GM12872 (cell line): Measurements from ENCODE around the gene PBRM1.

Experiments used
- TF ChIP-seq, protein P1 (sequence below): IDR thresholded peaks from 3 replicates; pipeline ENCODE4 v1.5.1; 2011; ENCODE audit warnings: low read depth, mild to moderate bottlenecking, low read length, moderate library complexity; ENCODE audit not compliant: insufficient read depth

The PBRM1 gene

GRCh38 chr3:52620580-52620979 lies 65.1 kb downstream of the PBRM1 start:
- TF ChIP-seq, protein P1, sequence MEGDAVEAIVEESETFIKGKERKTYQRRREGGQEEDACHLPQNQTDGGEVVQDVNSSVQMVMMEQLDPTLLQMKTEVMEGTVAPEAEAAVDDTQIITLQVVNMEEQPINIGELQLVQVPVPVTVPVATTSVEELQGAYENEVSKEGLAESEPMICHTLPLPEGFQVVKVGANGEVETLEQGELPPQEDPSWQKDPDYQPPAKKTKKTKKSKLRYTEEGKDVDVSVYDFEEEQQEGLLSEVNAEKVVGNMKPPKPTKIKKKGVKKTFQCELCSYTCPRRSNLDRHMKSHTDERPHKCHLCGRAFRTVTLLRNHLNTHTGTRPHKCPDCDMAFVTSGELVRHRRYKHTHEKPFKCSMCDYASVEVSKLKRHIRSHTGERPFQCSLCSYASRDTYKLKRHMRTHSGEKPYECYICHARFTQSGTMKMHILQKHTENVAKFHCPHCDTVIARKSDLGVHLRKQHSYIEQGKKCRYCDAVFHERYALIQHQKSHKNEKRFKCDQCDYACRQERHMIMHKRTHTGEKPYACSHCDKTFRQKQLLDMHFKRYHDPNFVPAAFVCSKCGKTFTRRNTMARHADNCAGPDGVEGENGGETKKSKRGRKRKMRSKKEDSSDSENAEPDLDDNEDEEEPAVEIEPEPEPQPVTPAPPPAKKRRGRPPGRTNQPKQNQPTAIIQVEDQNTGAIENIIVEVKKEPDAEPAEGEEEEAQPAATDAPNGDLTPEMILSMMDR, result no peak

DNA sequence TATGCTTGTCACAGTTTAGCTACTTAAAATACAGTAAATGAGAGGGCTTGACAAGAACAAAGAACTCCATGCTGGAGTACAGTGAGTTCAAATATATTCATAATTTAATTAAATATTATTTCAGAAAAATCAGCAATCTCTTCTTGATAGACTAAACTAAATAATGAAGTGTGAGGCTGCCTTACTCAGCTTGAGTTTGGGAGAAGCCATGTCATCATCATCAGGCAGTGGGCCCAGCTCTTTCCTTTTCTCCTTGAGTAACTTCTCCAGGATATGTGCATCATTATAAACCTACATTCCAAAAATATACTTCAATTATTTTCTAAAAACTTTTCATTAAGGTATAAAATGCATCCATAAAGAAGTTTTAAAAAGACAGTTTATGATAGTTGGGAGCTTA lies 70.5 kb downstream of the PBRM1 start:
- TF ChIP-seq, protein P1, result no peak

DNA sequence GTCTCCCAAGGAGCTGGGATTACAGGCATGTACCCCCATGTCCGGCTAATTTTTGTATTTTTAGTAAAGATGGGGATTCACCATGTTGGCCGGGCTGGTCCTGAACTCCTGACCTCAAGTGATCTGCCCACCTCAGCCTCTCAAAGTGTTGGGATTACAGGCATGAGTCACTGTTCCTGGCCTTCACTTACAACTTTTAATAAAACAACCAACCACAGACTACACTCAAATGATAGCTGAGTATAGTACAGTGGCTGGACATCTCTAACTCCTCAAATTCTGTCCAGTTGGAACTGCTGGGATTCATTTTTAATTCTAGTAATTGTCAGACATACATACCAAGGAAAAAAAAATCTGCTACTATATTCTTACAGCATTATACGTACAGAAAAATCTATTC lies 71.0 kb downstream of the PBRM1 start:
- TF ChIP-seq, protein P1, result no peak

DNA sequence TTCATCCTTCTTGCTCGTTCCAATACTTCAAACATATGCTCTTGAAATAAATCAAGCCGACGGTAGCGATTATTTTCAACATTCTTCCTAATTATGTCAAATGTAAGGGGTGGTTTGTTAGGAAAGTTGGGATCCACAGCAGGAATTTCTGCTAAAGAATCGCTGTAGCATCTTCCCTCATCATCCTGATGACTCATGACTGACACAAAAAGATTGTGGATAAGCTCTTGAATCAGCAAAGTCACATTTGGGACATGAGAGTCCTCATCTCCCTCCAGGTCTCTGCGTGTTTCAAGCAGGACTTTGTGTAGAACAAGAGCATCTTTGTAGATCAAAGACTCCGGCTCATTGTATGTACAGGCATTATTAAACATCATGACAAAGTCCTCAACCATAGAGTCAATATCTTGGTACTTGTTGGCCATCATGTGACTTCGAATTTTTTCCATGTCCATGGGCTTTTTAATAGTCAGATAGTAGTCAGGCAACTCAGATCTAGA lies 76.3 kb downstream of the PBRM1 start:
- TF ChIP-seq, protein P1, result no peak

GRCh38 chr3:52608337-52608736 lies 77.4 kb downstream of the PBRM1 start:
- TF ChIP-seq, protein P1, result no peak

- TF ChIP-seq, protein P1, result no peak
Measured at GRCh38 chr3:52606373-52607085, 79.2 kb downstream of the PBRM1 start.

DNA sequence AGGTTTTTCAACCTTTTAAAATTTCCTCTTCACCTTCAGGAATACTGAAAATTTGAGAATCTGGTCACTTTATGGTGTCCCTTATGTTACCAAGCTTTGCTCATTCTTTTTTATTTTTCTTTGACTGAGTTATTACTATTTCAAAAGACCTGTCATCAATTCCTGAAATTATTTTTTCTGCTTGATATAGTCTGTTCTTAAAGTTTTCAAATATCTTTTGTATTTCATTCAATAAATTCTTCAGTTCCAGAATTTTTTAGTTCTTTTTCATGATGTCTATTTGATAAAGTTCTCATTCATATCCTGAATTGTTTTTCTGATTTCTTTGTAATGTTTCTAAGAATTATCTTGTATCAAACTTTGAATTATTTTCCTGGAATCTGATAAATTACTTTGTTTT lies 85.5 kb downstream of the PBRM1 start:
- TF ChIP-seq, protein P1, result no peak
